ENCODE data around the gene MOAP1.
"Not testable (repeated sequence)": the region's sequence is repeated elsewhere in the genome, so short reads cannot be mapped to it uniquely, and the experiment has no call there.

MOAP1 gene

DNA sequence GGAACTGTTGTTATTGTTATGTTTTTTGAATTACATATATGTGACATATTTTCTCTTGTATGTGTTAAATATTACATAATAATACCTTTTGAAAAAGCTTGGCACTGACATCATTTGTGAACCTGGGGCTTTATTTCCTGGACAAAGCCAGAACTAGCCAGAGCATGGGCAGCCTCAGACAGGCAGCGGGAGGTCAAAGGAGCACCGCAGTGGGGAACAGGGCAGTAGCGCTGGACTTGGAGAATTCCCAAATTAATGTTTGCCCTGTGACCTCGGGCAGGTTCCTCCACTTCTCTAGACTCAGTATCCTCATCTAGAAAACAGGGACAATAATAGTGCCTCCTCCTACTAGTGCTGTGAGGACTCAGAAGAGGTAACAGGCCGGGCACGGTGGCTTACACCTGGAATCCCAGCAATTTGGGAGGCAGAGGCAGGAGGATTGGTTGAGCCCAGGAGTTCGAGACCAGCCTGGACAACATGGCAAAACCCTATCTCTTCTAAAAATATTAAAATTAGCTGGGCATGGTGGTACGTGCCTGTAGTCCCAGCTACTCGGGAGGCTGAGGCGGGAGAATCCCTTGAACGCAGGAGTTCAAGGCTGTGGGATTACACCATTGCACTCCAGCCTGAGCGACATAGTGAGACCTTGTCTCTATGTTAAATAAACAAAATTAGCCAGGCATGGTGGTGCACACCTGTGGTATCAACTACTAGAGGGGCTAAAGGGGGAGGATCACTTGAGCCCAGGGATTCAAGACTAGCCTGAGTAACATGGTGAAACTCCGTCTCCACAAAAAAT, 41.6 kb downstream of the MOAP1 start:
- DNase-seq, result no peak

DNA sequence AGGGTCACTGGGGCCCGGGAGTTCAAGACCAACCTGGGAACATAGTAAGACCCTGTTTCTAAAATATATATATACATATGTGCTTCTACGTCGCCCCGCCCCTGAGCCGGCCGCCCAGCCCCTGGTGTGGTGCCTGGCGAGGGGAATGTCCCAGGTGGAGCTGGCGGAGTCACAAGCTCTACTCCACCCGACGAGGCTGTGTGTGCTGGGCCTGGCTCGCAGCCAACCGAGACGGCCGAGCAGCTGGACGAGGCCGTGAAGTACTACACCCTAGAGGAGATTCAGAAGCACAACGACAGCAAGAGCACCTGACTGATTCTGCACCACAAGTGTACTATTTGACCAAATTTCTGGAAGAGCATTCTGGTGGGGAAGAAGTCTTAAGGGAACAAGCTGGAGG, 46.8 kb downstream of the MOAP1 start:
- no peak for DNase-seq

DNA sequence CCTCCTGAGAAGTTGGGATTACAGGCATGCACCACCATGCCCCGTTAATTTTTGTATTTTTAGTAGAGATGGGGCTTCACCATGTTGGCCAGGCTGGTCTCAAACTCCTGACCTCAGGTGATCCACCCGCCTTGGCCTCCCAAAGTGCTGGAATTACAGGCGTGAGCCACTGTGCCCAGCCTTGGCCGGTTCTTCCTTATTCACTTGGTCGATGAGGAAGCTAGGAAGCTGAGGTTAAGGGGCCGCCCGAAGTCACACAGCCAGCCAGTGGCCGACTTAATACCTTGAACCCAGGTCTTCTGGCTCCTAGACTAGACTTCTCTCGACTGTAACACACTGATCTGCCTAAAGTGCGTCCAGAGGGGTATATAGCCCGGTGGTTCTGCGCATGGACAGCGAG, 48.2 kb downstream of the MOAP1 start:
- DNase-seq, result not testable (repeated sequence)

DNA sequence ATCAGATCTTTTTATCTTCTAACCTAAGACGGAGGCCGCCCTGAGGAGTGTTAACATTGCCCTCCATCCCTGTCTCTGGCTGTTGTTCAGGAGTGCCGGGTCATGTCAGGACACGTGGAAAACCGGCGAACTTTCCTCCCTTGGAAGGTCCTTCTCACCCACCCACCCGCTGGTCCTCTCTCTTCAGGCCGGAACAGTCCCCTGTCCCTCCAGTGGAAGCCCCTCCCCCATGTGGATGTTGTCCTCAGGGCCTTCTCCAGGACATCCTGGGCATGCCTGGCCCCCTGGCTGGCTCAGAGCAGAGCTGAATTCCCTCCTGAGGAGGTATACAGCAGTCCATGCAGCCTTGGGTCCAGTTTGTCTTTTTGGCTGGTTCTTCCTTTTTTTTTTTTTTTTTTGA, 48.7 kb downstream of the MOAP1 start:
- DNase-seq, result no peak

DNA sequence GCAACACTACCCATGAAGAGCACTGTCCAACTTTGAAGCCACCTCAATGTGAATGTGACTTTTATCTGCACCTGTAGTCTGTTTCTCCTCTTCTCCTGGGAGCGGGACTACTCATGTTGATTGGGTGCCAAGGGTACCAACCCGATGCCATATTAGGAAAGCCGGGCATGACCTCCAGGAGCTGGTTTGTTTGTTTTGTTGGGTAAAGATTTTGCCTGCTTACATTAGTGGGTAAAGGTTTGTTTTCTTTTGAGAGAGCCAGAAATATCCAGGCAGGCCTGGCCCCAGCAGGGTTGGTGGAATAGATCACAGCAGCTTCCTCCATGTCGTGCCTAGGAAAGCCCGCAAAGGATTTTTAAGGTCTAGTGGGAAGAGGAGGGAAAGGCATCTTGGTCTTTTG, 49.3 kb downstream of the MOAP1 start:
- DNase-seq, result no peak

DNA sequence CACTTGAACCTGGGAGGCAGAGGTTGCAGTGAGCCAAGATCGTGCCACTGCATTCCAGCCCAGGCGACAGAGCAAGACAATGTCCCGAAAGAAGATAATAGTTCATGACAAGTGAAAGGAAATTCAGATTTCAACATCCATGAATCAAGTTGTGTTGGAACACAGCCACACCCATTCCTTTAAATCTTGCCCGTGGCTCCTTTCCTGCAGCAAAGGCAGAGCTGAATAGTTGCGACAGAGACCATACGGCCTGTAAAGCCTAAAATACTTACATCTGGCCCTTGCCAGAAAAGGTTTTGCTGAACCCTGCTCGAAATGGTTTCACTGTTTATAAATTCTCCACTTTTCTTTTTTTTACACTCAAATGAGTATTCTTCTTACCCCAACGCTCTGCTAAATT, 51.2 kb downstream of the MOAP1 start:
- peak; percentile 60 for DNase-seq

DNA sequence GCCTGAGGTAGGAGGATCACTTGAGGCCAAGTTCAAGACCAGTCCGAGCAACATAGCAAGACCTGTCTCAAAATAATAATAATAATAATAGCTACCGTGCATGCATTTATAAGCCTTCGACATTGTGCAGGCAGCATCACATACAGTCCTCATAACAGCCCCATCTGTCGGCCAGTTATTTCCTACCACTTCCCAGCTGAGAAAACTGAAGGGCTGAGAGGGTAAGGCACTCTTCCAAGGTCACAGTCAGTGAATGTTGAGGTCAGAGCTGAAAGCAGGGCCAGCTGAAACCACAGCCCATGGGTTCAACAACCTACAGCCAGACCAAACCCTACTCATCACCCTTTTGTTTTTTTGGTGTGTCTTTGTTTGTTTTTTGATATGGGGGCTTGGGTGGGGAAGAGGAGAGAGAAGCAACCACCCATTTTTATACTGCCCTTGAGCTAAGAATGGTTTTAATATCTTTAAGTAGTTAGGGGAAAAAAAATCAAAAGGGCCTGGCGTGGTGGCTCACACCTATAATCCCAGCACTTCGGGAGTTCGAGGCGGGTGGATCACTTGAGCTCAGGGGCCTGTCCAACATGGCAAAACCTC, 52.1 kb downstream of the MOAP1 start:
- DNase-seq, result peak; percentile 43
